HepG2 (cell line): ENCODE data around the gene FAM149A. TPM values are rescaled to one million over a fixed set of nuclear protein-coding genes. Genes with fewer than 3 reads are reported as not detected.
A peak's percentile ranks its signal among the peaks of the same experiment; 100 is the strongest.

Experiments
- ERF ChIP-seq: IDR thresholded peaks from 2 replicates; pipeline ENCODE4 v1.6.1; 2018; ENCODE audit warnings: missing biosample characterization, missing genetic modification reagents
- FOXA3 ChIP-seq: IDR thresholded peaks from 2 replicates; pipeline ENCODE4 v1.6.1; 2016; ENCODE audit warnings: missing genetic modification reagents, missing compliant biosample characterization
- HNRNPK ChIP-seq: fragments of 200-400 bp; formaldehyde crosslinking; IDR thresholded peaks from 2 replicates; pipeline ENCODE4 v1.6.1; 2018; ENCODE audit warnings: low read length, low read depth, moderate library complexity, mild to moderate bottlenecking; ENCODE audit not compliant: poor library complexity, severe bottlenecking
- HNRNPL ChIP-seq: fragments of 200-400 bp; formaldehyde crosslinking; IDR thresholded peaks from 2 replicates; pipeline ENCODE4 v1.6.1; 2017; ENCODE audit warnings: mild to moderate bottlenecking, low read depth, low read length
- HNRNPUL1 ChIP-seq: fragments of 200-400 bp; formaldehyde crosslinking; IDR thresholded peaks from 2 replicates; pipeline ENCODE4 v1.6.1; 2017; ENCODE audit warnings: low read depth, mild to moderate bottlenecking, low read length, moderate library complexity
- MLLT10 ChIP-seq: sonication (generic); formaldehyde crosslinking; IDR thresholded peaks from 2 replicates; pipeline ENCODE4 v1.4.0; 2020; ENCODE audit warnings: missing genetic modification reagents
- PAX8 ChIP-seq: sonication (generic); formaldehyde crosslinking; IDR thresholded peaks from 2 replicates; pipeline ENCODE4 v1.8.0; 2022; ENCODE audit warnings: mild to moderate bottlenecking, missing genetic modification reagents, borderline replicate concordance
- RAD21 ChIP-seq: fragments of 450-650 bp; formaldehyde crosslinking; IDR thresholded peaks from 2 replicates; pipeline ENCODE4 v1.5.0; 2020; ENCODE audit warnings: mild to moderate bottlenecking
- SIX1 ChIP-seq: sonication (generic); formaldehyde crosslinking; IDR thresholded peaks from 2 replicates; pipeline ENCODE4 v1.4.0; 2020; ENCODE audit warnings: missing genetic modification reagents, borderline replicate concordance
- SMAD9 ChIP-seq: sonication (generic); formaldehyde crosslinking; IDR thresholded peaks from 2 replicates; pipeline ENCODE4 v1.5.1; 2020; ENCODE audit warnings: mild to moderate bottlenecking, missing genetic modification reagents
- SP1 ChIP-seq, 2 experiments: fragments of 450-650 bp in 1 of 2; sonication (generic) in 1 of 2; formaldehyde crosslinking in 1 of 2; IDR thresholded peaks; 2 replicates each; pipeline versions ENCODE4 v1.4.0 to v1.6.1; 2016 to 2020; ENCODE audit warnings: missing genetic modification reagents in 1 of 2
- ZBTB3 ChIP-seq: sonication (generic); formaldehyde crosslinking; IDR thresholded peaks from 2 replicates; pipeline ENCODE4 v1.4.0; 2020; ENCODE audit warnings: low read depth, mild to moderate bottlenecking, moderate library complexity, missing genetic modification reagents, borderline replicate concordance
- ZMAT3 ChIP-seq: sonication (generic); formaldehyde crosslinking; conservative IDR thresholded peaks from 2 replicates; pipeline ENCODE4 v1.7.0; 2021; ENCODE audit warnings: missing genetic modification reagents
- ZMYM3 ChIP-seq: sonication (generic); formaldehyde crosslinking; IDR thresholded peaks from 2 replicates; pipeline ENCODE4 v1.5.1; 2020; ENCODE audit warnings: mild to moderate bottlenecking, missing genetic modification reagents
- ZMYM4 ChIP-seq: sonication (generic); formaldehyde crosslinking; IDR thresholded peaks from 2 replicates; pipeline ENCODE4 v1.8.1; 2023; ENCODE audit warnings: mild to moderate bottlenecking, missing genetic modification reagents
- ZNF460 ChIP-seq: sonication (generic); formaldehyde crosslinking; IDR thresholded peaks from 2 replicates; pipeline ENCODE4 v1.5.1; 2020; ENCODE audit warnings: missing genetic modification reagents, mild to moderate bottlenecking, borderline replicate concordance
- ZNF530 ChIP-seq: sonication (generic); formaldehyde crosslinking; IDR thresholded peaks from 2 replicates; pipeline ENCODE4 v1.5.0; 2020; ENCODE audit warnings: low read depth, mild to moderate bottlenecking, missing genetic modification reagents
- ZNF556 ChIP-seq: sonication (generic); formaldehyde crosslinking; IDR thresholded peaks from 2 replicates; pipeline ENCODE4 v1.4.0; 2020; ENCODE audit warnings: mild to moderate bottlenecking, missing genetic modification reagents, borderline replicate concordance
- ZNF558 ChIP-seq: sonication (generic); formaldehyde crosslinking; IDR thresholded peaks from 2 replicates; pipeline ENCODE4 v1.9.0; 2022; ENCODE audit warnings: mild to moderate bottlenecking, missing genetic modification reagents, borderline replicate concordance
- ZNF777 ChIP-seq: sonication (generic); formaldehyde crosslinking; IDR thresholded peaks from 2 replicates; pipeline ENCODE4 v1.4.0; 2020; ENCODE audit warnings: missing genetic modification reagents
- ZNF891 ChIP-seq: sonication (generic); formaldehyde crosslinking; IDR thresholded peaks from 2 replicates; pipeline ENCODE4 v1.5.0; 2020; ENCODE audit warnings: mild to moderate bottlenecking, missing genetic modification reagents
- ZSCAN25 ChIP-seq: sonication (generic); formaldehyde crosslinking; IDR thresholded peaks from 2 replicates; pipeline ENCODE4 v1.8.0; 2022; ENCODE audit warnings: mild to moderate bottlenecking, missing genetic modification reagents
- polyA plus RNA-seq, 8 experiments: library from polyadenylated mRNA; depleted of rRNA in 3 of 8; stranded (reverse) in 7 of 8; unstranded in 1 of 8; fragments of >200 nt; fragmentation: Illumina TruSeq in 4 of 8; extraction: Trizol in 4 of 8; gene quantifications; 2 replicates each; pipeline versions ENCODE4 v1.2.1 to v1.2.3, GENCODE V29; 2011 to 2016; ENCODE audit warnings: low read depth in 4 of 8, missing spikeins in 1 of 8, mixed read lengths in 1 of 8; ENCODE audit not compliant: insufficient read depth in 1 of 8
- total RNA-seq, 5 experiments: library from RNA; depleted of rRNA; stranded (reverse); fragments of >200 nt; fragmentation: Illumina TruSeq; extraction: Trizol; gene quantifications; 2 replicates each; pipeline ENCODE4 v1.2.3, GENCODE V29; 2016; ENCODE audit warnings: low read depth in 1 of 5
- TF ChIP-seq, protein P1 (sequence below): sonication (generic); formaldehyde crosslinking; IDR thresholded peaks from 2 replicates; pipeline ENCODE4 v1.4.0; 2020; ENCODE audit warnings: low read depth, mild to moderate bottlenecking, missing genetic modification reagents
- TF ChIP-seq, protein P2 (sequence below): sonication (generic); formaldehyde crosslinking; IDR thresholded peaks from 2 replicates; pipeline ENCODE4 v1.5.1; 2020; ENCODE audit warnings: missing genetic modification reagents, mild to moderate bottlenecking, borderline replicate concordance
- TF ChIP-seq, protein P3 (sequence below): sonication (generic); formaldehyde crosslinking; IDR thresholded peaks from 2 replicates; pipeline ENCODE4 v1.4.0; 2020; ENCODE audit warnings: low read depth, missing genetic modification reagents

Gene FAM149A
- total and polyA plus RNA-seq, 2 of the 13 experiments (the other 11 are each of a cell fraction or from before 2014, with no cell fraction given): not detected

DNA sequence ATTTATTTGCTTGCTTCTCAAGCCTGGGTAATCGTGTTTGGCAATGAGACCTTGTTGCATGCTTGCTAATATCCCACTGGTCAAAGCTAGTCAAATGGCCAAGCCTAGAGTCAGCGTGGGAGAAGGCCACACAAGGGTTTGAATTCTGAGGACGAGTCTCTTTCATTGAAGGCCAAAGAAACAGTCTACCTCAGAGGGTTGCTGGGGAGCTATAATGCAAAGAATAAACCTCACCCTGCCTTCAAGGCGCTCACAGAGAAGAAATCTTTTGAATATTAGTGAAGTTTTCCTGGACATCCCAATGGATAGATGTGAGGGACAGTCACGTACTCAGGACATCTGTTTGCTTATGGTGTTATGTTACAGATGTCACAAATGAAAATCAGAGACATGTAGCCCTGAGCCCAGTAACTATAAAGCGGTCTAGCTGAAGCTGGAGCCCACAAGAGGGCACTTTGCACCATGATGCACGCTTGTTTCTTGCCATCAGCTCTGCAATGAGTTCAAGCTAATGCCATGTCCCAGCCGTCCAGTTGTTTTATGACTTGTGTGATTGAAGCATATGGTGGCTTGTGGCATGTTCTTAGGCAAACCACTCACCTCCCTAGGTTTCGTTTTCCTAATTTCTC is 36.6 kb upstream of the FAM149A start (continued):
- TF ChIP-seq, protein P1, sequence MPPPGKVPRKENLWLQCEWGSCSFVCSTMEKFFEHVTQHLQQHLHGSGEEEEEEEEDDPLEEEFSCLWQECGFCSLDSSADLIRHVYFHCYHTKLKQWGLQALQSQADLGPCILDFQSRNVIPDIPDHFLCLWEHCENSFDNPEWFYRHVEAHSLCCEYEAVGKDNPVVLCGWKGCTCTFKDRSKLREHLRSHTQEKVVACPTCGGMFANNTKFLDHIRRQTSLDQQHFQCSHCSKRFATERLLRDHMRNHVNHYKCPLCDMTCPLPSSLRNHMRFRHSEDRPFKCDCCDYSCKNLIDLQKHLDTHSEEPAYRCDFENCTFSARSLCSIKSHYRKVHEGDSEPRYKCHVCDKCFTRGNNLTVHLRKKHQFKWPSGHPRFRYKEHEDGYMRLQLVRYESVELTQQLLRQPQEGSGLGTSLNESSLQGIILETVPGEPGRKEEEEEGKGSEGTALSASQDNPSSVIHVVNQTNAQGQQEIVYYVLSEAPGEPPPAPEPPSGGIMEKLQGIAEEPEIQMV (CRISPR knock-in tag): no peak
- no peak for TF ChIP-seq PAX8 (CRISPR knock-in tag)
- TF ChIP-seq SMAD9: no peak
- TF ChIP-seq ZNF777 (CRISPR knock-in tag): peak; percentile 55; the same call in 1 of the 2 replicates
- no peak for TF ChIP-seq ZMAT3 (CRISPR knock-in tag)
- TF ChIP-seq, protein P2, sequence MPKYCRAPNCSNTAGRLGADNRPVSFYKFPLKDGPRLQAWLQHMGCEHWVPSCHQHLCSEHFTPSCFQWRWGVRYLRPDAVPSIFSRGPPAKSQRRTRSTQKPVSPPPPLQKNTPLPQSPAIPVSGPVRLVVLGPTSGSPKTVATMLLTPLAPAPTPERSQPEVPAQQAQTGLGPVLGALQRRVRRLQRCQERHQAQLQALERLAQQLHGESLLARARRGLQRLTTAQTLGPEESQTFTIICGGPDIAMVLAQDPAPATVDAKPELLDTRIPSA (CRISPR knock-in tag): no peak
- 0 out of 2 replicates have a peak, but pooled peaks have one; percentile 17 for TF ChIP-seq ZMYM3 (CRISPR knock-in tag)
- no peak for TF ChIP-seq ZNF530
- peak; percentile 28; the same call in 1 of the 2 replicates for TF ChIP-seq RAD21 (CRISPR knock-in tag)
- TF ChIP-seq ZNF891 (CRISPR knock-in tag): no peak
- TF ChIP-seq, protein P3, sequence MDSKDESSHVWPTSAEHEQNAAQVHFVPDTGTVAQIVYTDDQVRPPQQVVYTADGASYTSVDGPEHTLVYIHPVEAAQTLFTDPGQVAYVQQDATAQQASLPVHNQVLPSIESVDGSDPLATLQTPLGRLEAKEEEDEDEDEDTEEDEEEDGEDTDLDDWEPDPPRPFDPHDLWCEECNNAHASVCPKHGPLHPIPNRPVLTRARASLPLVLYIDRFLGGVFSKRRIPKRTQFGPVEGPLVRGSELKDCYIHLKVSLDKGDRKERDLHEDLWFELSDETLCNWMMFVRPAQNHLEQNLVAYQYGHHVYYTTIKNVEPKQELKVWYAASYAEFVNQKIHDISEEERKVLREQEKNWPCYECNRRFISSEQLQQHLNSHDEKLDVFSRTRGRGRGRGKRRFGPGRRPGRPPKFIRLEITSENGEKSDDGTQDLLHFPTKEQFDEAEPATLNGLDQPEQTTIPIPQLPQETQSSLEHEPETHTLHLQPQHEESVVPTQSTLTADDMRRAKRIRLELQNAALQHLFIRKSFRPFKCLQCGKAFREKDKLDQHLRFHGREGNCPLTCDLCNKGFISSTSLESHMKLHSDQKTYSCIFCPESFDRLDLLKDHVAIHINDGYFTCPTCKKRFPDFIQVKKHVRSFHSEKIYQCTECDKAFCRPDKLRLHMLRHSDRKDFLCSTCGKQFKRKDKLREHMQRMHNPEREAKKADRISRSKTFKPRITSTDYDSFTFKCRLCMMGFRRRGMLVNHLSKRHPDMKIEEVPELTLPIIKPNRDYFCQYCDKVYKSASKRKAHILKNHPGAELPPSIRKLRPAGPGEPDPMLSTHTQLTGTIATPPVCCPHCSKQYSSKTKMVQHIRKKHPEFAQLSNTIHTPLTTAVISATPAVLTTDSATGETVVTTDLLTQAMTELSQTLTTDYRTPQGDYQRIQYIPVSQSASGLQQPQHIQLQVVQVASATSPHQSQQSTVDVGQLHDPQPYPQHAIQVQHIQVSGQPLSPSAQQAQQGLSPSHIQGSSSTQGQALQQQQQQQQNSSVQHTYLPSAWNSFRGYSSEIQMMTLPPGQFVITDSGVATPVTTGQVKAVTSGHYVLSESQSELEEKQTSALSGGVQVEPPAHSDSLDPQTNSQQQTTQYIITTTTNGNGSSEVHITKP (CRISPR knock-in tag): no peak
- no peak for TF ChIP-seq SP1 (IDR thresholded peaks at IDR 0.05)
- no peak for TF ChIP-seq SP1 (CRISPR knock-in tag; IDR thresholded peaks at IDR 0.05)
- TF ChIP-seq ZNF460: no peak
- no peak for TF ChIP-seq HNRNPUL1
- peak; percentile 22; the same call in 1 of the 2 replicates for TF ChIP-seq FOXA3 (CRISPR knock-in tag)
- TF ChIP-seq ZSCAN25 (CRISPR knock-in tag): no peak
- TF ChIP-seq ZNF558 (CRISPR knock-in tag): no peak
- TF ChIP-seq MLLT10 (CRISPR knock-in tag): no peak
- TF ChIP-seq ZMYM4 (CRISPR knock-in tag): peak; percentile 44; the same call in 1 of the 2 replicates
- no peak for TF ChIP-seq HNRNPL
- TF ChIP-seq ZNF556 (CRISPR knock-in tag): 0 out of 2 replicates have a peak, but pooled peaks have one; percentile 41
- no peak for TF ChIP-seq HNRNPK
- TF ChIP-seq ZBTB3: no peak
- TF ChIP-seq ERF (CRISPR knock-in tag): peak; percentile 40; the same call in 1 of the 2 replicates
- TF ChIP-seq SIX1 (CRISPR knock-in tag): peak; percentile 88; the same call in 1 of the 2 replicates
